ENCODE data around the gene ALCAM. TPM values are rescaled to one million over a fixed set of nuclear protein-coding genes. Genes with fewer than 3 reads are reported as not detected.

ALCAM gene
- total and polyA plus RNA-seq, 4 donors, result 35.4 to 154 (median 80.7) TPM

GRCh38 chr3:105334138-105334882 lies 32.4 kb upstream of the ALCAM start:
- Histone ChIP-seq H3K27me3 (ENCODE audit: control insufficient read depth in 1 of 2, insufficient read depth in 2 of 2, low read length in 1 of 2) (no peaks in the 10 kb centered on the region), H3K27ac (ENCODE audit: low read depth in 1 of 2, low read length in 2 of 2) (no peak overlapping the region), H3K4me1 (ENCODE audit: control insufficient read depth in 1 of 2, insufficient read depth in 2 of 2, low read length in 2 of 2) (no peaks in the 10 kb centered on the region), H3K9me3 (ENCODE audit: control insufficient read depth, low read length) (no peaks in the 10 kb centered on the region), H3K4me3 (ENCODE audit: low read length in 2 of 2) (no peak overlapping the region), H3K36me3 (ENCODE audit: control insufficient read depth in 1 of 2, insufficient read depth in 2 of 2, low read length in 1 of 2) (no peaks in the 10 kb centered on the region)
- ATAC-seq (ENCODE audit: low FRiP score) (no peak), DNase-seq (no peak)
- intact Hi-C loops (cut with DNase I), result no loop called here
- WGBS, 2 donors, result 85 to 92% methylated on average over 1 of the region's 1 CpG

DNA sequence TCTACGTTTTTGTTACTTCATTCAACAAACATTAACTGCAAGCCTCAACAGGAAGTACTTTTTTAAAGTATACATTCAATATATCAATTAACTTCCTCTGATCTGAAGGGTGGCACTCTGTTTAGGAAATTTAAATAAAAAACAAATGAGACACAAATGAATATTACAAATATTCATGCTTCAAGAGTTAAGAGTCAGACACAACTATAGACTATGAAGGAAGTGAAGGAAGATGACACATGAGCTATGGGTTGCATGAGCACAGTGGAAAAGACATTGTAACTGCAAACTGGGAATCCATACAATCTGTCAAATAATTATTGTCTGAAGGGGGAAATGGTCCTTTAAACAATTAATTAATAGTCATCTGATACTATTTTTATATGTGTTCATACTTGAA lies 26.8 kb upstream of the ALCAM start:
- ATAC-seq (ENCODE audit: low FRiP score) (no peak), DNase-seq (no peak)
- peaks cover 1% of the 10 kb centered on the region for H3K9me3 ChIP-seq (ENCODE audit: control insufficient read depth, low read length)
- H3K27ac ChIP-seq (ENCODE audit: low read depth in 1 of 2, low read length in 2 of 2), result no peak overlapping the region
- intact Hi-C loops (cut with DNase I), result no loop called here
- H3K4me3 ChIP-seq (ENCODE audit: low read length in 2 of 2), result no peak overlapping the region
- 49 to 55% methylated on average over 1 of the region's 1 CpG for WGBS, 2 donors
- no peaks in the 10 kb centered on the region for H3K36me3 ChIP-seq (ENCODE audit: control insufficient read depth in 1 of 2, insufficient read depth in 2 of 2, low read length in 1 of 2)
- no peaks in the 10 kb centered on the region for H3K27me3 ChIP-seq (ENCODE audit: control insufficient read depth in 1 of 2, insufficient read depth in 2 of 2, low read length in 1 of 2)
- no peaks in the 10 kb centered on the region for H3K4me1 ChIP-seq (ENCODE audit: control insufficient read depth in 1 of 2, insufficient read depth in 2 of 2, low read length in 2 of 2)

- H3K4me1 ChIP-seq (ENCODE audit: control insufficient read depth in 1 of 2, insufficient read depth in 2 of 2, low read length in 2 of 2), result no peaks in the 10 kb centered on the region
- no peak overlapping the region for H3K4me3 ChIP-seq (ENCODE audit: low read length in 2 of 2)
- H3K9me3 ChIP-seq (ENCODE audit: control insufficient read depth, low read length), result peaks cover 1% of the 10 kb centered on the region
- no peaks in the 10 kb centered on the region for H3K27me3 ChIP-seq (ENCODE audit: control insufficient read depth in 1 of 2, insufficient read depth in 2 of 2, low read length in 1 of 2)
- 54% methylated on average over 5 of the region's 5 CpGs for WGBS, 2 donors
- no peak for ATAC-seq (ENCODE audit: low FRiP score)
- H3K27ac ChIP-seq (ENCODE audit: low read depth in 1 of 2, low read length in 2 of 2), result no peak overlapping the region
- H3K36me3 ChIP-seq (ENCODE audit: control insufficient read depth in 1 of 2, insufficient read depth in 2 of 2, low read length in 1 of 2), result no peaks in the 10 kb centered on the region
- intact Hi-C loops (cut with DNase I), result no loop called here
- no peak for DNase-seq
Observed at GRCh38 chr3:105343991-105344390, 22.7 kb upstream of the ALCAM start.

- DNase-seq, result no peak
- no peak overlapping the region for H3K4me3 ChIP-seq (ENCODE audit: low read length in 2 of 2)
- intact Hi-C loops (cut with DNase I), result no loop called here
- H3K27me3 ChIP-seq (ENCODE audit: control insufficient read depth in 1 of 2, insufficient read depth in 2 of 2, low read length in 1 of 2), result no peaks in the 10 kb centered on the region
- no peak overlapping the region for H3K27ac ChIP-seq (ENCODE audit: low read depth in 1 of 2, low read length in 2 of 2)
- H3K4me1 ChIP-seq (ENCODE audit: control insufficient read depth in 1 of 2, insufficient read depth in 2 of 2, low read length in 2 of 2), result no peaks in the 10 kb centered on the region
- WGBS, 2 donors, result 68 to 85% methylated on average over 5 of the region's 5 CpGs
- no peaks in the 10 kb centered on the region for H3K36me3 ChIP-seq (ENCODE audit: control insufficient read depth in 1 of 2, insufficient read depth in 2 of 2, low read length in 1 of 2)
- no peak for ATAC-seq (ENCODE audit: low FRiP score)
- H3K9me3 ChIP-seq (ENCODE audit: control insufficient read depth, low read length), result peaks cover 1% of the 10 kb centered on the region
Observed at GRCh38 chr3:105345156-105345555, 21.6 kb upstream of the ALCAM start.

DNA sequence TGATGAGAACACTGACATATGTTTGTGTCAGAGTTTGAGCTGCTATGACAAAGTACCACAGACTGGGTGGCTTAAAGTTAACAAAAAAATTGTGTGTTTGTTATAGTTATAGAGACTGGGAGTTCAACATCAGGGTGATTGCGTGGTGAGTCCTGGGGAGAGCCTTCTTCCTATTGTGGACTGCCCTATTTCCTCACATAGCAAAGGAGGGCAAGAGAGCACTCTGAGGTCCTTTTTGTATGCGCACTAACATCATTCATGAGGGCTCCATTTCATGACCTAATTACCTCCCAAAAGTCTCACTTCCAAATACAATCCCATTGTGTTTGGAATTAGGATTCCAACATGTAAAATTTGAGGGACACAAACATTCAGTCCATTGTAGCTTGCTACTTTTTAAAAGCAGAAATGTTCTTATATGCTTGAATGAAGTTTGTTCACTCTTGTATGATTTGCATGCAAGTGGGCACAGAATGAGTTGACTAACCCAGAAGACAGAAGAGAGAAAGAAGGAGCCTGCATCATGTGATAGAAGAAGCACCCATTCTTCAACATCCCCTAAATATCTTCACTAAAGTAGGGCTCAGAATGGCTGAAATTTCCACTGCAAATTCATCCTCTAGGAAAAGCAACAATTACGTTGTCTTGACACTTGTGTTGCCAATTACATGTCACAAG lies 18.9 kb upstream of the ALCAM start:
- Histone ChIP-seq H3K4me1 (ENCODE audit: control insufficient read depth in 1 of 2, insufficient read depth in 2 of 2, low read length in 2 of 2) (no peaks in the 10 kb centered on the region), H3K9me3 (ENCODE audit: control insufficient read depth, low read length) (peaks cover 1% of the 10 kb centered on the region), H3K4me3 (ENCODE audit: low read length in 2 of 2) (no peak overlapping the region), H3K36me3 (ENCODE audit: control insufficient read depth in 1 of 2, insufficient read depth in 2 of 2, low read length in 1 of 2) (no peaks in the 10 kb centered on the region), H3K27ac (ENCODE audit: low read depth in 1 of 2, low read length in 2 of 2) (no peak overlapping the region), H3K27me3 (ENCODE audit: control insufficient read depth in 1 of 2, insufficient read depth in 2 of 2, low read length in 1 of 2) (no peaks in the 10 kb centered on the region)
- DNase-seq (no peak), ATAC-seq (ENCODE audit: low FRiP score) (no peak)
- intact Hi-C loops (cut with DNase I), result no loop called here
- WGBS, 2 donors, result 96 to 99% methylated on average over 3 of the region's 3 CpGs

GRCh38 chr3:105348307-105348706 lies 18.4 kb upstream of the ALCAM start:
- ATAC-seq (ENCODE audit: low FRiP score) (no peak), DNase-seq (no peak)
- no peaks in the 10 kb centered on the region for H3K4me1 ChIP-seq (ENCODE audit: control insufficient read depth in 1 of 2, insufficient read depth in 2 of 2, low read length in 2 of 2)
- H3K4me3 ChIP-seq (ENCODE audit: low read length in 2 of 2), result no peak overlapping the region
- intact Hi-C loops (cut with DNase I), result no loop called here
- WGBS, 2 donors, result 76 to 88% methylated on average over 1 of the region's 1 CpG
- peaks cover 1% of the 10 kb centered on the region for H3K9me3 ChIP-seq (ENCODE audit: control insufficient read depth, low read length)
- H3K27me3 ChIP-seq (ENCODE audit: control insufficient read depth in 1 of 2, insufficient read depth in 2 of 2, low read length in 1 of 2), result no peaks in the 10 kb centered on the region
- H3K36me3 ChIP-seq (ENCODE audit: control insufficient read depth in 1 of 2, insufficient read depth in 2 of 2, low read length in 1 of 2), result no peaks in the 10 kb centered on the region
- no peak overlapping the region for H3K27ac ChIP-seq (ENCODE audit: low read depth in 1 of 2, low read length in 2 of 2)

GRCh38 chr3:105349684-105350387 lies 16.9 kb upstream of the ALCAM start:
- Histone ChIP-seq H3K27ac (ENCODE audit: low read depth in 1 of 2, low read length in 2 of 2) (no peak overlapping the region), H3K27me3 (ENCODE audit: control insufficient read depth in 1 of 2, insufficient read depth in 2 of 2, low read length in 1 of 2) (no peaks in the 10 kb centered on the region), H3K9me3 (ENCODE audit: control insufficient read depth, low read length) (no peaks in the 10 kb centered on the region), H3K4me3 (ENCODE audit: low read length in 2 of 2) (no peak overlapping the region), H3K36me3 (ENCODE audit: control insufficient read depth in 1 of 2, insufficient read depth in 2 of 2, low read length in 1 of 2) (no peaks in the 10 kb centered on the region), H3K4me1 (ENCODE audit: control insufficient read depth in 1 of 2, insufficient read depth in 2 of 2, low read length in 2 of 2) (peaks cover 0 to 4% of the 10 kb centered on the region in 2 donors)
- no peak for DNase-seq
- intact Hi-C loops (cut with DNase I), result loop anchor here in 1 of 2 donors (5.0 kb wide), 1 partner anchor 443 kb away; no protein-coding TSS in a partner anchor
- ATAC-seq (ENCODE audit: low FRiP score), result no peak
- WGBS, 2 donors, result 82 to 87% methylated on average over 2 of the region's 2 CpGs

- ATAC-seq (ENCODE audit: low FRiP score) (no peak), DNase-seq (no peak)
- 95% methylated on average over 2 of the region's 2 CpGs for WGBS, 2 donors
- Histone ChIP-seq H3K27ac (ENCODE audit: low read depth in 1 of 2, low read length in 2 of 2) (no peak overlapping the region), H3K4me1 (ENCODE audit: control insufficient read depth in 1 of 2, insufficient read depth in 2 of 2, low read length in 2 of 2) (peaks cover 0 to 4% of the 10 kb centered on the region in 2 donors), H3K9me3 (ENCODE audit: control insufficient read depth, low read length) (no peaks in the 10 kb centered on the region), H3K4me3 (ENCODE audit: low read length in 2 of 2) (no peak overlapping the region), H3K27me3 (ENCODE audit: control insufficient read depth in 1 of 2, insufficient read depth in 2 of 2, low read length in 1 of 2) (no peaks in the 10 kb centered on the region), H3K36me3 (ENCODE audit: control insufficient read depth in 1 of 2, insufficient read depth in 2 of 2, low read length in 1 of 2) (no peaks in the 10 kb centered on the region)
- intact Hi-C loops (cut with DNase I), result loop anchor here in 1 of 2 donors (5.0 kb wide), 1 partner anchor 445 kb away; no protein-coding TSS in a partner anchor
Observed at GRCh38 chr3:105351821-105352220, 14.9 kb upstream of the ALCAM start.
